Hematopoietic multipotent progenitor cell treated with erythropoietin and hydrocortisone succinate and interleukin-3 and kit ligand, for 4 days (in vitro differentiated cells): ENCODE measurements around the gene ZXDC.

ENCODE experiments used
- DNase-seq: peaks from one replicate; pipeline ENCODE4 v3.0.0-alpha.2; 2015

The ZXDC gene, protein sequence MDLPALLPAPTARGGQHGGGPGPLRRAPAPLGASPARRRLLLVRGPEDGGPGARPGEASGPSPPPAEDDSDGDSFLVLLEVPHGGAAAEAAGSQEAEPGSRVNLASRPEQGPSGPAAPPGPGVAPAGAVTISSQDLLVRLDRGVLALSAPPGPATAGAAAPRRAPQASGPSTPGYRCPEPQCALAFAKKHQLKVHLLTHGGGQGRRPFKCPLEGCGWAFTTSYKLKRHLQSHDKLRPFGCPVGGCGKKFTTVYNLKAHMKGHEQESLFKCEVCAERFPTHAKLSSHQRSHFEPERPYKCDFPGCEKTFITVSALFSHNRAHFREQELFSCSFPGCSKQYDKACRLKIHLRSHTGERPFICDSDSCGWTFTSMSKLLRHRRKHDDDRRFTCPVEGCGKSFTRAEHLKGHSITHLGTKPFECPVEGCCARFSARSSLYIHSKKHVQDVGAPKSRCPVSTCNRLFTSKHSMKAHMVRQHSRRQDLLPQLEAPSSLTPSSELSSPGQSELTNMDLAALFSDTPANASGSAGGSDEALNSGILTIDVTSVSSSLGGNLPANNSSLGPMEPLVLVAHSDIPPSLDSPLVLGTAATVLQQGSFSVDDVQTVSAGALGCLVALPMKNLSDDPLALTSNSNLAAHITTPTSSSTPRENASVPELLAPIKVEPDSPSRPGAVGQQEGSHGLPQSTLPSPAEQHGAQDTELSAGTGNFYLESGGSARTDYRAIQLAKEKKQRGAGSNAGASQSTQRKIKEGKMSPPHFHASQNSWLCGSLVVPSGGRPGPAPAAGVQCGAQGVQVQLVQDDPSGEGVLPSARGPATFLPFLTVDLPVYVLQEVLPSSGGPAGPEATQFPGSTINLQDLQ

DNA sequence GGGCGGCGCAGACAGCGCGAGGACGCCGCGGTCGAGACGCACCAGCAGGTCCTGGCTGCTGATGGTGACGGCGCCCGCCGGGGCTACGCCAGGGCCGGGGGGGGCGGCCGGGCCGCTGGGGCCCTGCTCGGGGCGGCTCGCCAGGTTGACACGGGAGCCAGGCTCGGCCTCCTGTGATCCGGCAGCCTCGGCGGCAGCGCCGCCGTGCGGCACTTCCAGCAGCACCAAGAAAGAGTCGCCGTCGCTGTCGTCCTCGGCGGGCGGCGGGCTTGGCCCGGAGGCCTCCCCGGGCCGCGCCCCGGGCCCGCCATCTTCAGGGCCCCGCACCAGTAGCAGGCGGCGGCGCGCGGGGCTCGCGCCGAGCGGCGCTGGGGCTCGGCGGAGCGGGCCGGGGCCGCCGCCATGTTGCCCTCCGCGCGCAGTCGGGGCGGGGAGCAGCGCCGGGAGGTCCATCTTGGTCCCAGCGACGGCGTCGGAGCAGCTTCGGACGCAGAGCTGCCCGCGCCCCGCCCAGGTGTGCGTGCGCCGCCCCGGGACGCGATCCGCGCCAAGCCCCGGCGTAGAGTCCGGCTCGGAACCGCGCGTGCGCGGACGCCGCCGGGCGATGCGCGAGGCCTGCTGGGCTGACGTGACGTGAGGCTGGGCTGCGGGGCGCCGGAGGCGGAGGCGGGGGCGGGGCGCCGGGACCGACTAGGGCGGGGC lies at the start of gene ZXDC:
Gene ZXDC, minus strand, starts transcription at position 479 of the 702 bp plus-strand sequence. Its CDS starts 26 bp downstream, at position 453.
- DNase-seq: peak; percentile 97

DNA sequence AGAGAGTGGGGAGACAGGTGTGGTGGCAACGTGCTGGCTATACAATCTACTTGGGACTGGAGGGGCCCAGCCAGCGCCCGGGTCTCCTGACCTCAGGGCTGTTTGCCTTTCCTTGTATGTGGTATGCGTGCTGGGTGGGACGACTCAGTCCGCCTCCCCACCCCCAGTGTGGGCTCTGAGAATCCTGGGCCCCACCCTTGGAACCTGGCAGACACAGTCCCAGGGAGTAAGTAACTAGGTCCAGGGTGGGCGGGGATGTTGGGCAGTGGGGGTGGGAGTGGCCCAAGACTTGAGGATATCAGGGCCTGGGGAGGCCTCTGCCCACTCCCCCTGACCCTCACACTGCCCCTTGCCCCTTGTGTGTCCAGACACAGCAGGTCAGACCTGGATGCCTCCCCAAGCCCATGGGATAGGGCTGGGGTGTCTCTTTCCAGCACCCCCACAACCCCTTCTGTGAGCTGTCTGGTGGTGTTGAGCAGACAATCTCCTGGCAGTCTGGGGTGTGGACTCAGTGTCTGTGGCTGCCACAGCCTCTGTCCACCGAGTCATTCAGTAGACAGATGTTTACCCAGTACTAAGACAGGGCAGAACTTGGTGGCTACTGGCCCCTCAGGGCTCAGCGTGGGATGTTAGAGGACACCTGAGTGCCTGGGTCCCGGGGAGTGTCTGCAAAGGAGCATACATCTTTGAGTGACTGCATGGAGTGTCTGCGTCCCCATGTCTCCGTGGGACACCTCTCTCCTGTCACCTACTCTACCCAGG lies 49.6 kb upstream of the ZXDC start:
- DNase-seq: no peak

DNA sequence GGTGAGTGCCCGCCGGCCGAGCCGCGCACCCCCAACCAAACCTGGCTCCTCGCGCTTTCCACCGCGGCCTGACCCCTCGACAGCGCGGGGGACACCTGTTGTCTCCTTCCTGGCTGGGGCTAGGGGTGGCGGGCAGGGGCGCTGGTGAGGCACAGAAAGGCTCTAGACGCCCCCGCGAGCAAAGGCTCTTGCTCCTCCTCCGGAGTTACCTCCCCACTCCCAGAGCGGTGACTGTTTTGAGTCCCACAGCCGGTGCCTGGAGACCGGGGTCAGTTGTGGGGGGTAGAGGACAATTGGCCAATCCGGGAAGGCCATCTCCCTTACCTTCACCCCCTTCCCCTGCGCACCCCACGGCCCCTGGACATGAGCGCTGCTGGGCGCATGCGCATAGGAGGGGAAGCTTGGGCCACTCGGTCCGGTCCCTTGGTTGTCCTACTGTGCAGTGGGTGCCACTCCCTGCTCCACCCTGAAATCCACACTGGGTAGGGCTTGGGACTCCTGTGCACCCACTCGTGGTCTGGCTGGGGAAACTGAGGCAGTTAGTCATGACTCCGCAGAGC lies 48.8 kb upstream of the ZXDC start:
- DNase-seq: peak; percentile 72

DNA sequence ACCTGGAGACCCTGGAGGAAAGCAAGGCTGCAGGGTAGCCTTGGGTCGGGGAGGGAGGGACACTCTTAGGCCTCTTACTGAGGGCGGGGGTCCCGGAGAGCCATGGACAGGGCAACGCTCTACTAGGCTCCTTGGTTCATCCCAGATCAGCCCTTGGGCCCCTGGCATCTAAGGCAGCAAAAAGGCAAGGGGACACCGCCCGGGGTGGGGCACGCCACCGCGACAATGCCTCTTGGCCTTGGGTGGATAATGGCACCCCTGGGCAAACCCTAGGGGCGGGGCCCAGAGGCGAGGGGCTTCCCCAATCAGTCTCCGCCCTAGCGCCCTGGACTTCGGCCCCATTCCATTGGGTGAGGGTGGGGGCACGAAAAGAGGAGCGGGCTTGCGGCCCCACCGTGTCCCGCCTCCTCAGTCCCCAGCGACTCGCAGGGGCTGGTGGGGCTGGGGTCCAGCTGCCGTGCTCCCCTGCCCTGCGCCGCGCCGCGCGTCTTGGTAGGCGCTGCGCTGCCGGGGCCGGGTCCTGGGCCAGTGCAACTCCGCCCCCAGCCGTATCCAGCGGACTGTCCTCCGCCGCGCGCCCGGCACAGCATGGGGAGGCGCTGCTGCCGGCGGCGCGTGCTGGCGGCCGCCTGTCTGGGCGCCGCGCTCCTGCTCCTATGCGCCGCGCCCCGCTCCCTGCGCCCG lies 48.2 kb upstream of the ZXDC start, which contains the start of gene CHST13:
Gene CHST13, plus strand, starts transcription at position 411 of the 684 bp plus-strand sequence. Its CDS starts 178 bp downstream, at position 589.
- DNase-seq: peak; percentile 87

DNA sequence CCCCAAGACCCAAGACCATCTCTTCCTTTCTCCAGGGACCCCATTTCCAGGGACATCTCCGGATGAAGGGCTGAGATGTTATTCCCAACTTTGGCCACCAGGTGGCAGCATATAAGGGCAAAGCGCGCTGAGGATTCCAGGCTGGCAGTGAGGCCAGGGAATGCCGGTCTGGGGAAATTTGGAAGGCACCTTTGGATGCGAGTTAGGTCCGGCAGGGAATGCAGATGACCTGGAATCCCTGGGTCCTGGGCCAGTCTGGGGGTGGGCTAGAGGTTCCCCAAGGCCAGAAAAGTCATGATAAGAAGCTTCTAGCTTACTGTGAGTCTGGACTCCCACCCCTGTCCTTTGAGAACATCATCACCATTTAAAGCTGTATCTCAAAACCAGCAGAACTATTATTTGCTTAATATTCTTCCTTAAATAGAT lies 46.7 kb upstream of the ZXDC start:
- peak; percentile 67 for DNase-seq

DNA sequence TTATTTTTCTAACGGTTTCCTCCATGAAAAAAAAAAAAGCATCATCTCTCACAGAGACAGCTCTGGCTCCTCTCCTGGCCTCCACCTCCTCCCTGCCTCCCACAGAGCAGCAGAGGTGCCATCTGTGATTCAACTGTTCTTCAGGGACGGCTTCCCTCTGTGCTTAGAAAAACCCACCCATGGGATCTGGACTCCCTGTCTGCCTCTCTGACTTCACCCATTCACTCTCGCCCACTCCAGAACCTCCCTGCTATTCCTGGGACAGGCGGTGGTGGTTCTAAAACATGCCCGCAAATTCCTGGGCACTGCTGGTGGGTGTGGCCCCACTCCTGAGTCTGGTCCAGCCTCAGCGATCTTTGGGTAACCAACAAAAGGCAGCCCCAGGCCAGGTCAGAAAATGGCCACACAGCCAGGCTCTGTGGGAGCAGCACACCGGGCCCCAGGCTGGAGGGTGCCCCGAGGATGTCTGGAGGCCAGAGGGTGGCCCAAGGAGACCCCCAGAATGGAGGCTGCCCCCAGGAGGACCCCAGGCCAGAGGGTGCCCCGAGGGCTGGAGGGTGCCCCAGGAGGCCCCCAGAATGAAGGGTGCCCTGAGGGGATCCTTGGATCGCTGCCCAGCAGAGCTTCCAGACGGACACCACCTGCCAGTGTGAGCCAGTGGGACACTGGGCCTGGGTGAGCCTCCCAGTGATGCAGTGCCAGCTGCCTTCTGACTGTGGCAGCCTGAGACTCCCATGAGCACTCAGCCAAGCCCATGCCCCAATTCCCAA lies 45.6 kb upstream of the ZXDC start:
- DNase-seq: no peak

DNA sequence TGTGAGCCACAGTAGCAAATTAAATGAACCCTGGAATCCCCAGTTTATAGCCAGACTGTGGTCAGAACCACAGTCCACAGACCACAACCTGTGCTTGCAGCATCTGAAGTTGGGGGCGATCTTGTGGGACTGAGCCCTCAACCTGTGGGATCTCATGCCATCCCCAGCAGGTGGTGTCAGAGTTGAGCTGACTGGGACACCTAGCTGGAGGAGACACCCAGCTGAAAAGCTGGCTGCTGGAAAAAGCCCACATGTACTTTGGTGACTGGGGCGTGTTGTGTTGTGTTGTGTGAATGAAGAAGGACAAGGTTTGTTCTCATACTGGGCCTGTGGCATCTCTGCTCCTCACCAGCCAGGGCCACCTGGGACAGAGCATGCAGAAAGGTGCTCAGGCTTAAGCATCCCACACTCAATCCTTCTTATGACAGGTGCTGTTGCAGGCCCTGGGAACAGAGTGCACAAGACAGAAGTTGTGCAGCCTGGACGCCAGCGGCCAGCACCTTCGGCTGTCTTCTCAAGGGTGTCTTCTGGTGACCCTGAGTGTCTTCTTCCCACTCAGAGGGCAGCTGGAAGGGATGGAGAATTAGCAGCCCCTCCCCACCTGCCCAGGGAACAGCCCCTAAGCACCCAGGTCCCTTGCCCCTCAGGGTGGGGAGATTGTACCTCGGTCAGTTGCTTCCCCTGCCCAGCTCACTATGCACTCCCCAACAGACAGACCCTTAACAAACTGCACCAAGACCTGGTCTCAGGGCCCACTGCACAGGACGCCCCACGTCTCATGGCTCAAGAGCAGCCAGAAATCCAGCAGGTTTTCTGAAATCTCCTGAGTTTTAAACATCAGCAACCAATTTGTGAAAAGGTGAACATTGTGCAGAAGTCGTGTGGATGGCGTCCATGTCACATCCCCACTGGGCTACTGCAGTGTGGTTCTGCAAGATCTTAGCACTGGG lies 44.1 kb upstream of the ZXDC start:
- no peak for DNase-seq

DNA sequence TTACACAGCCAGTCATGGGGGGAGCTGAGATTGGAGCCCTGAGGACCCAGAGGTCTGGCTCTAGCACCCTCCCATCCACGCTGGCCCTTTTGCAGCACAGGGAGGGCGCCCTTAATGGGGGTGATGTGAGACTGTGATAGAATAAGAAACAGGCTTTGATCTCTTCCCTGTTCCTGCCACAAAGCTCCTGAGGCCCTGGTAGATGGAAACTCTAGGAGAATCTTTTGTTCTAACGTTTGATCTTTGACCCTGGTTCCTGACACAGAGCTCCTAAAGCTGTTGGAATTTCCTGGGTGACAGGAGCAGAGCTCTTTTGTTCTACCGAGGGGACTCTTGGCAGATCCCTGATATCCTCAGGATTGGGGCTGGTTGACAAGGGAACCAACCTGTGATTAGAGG lies 43.1 kb upstream of the ZXDC start:
- DNase-seq: no peak

DNA sequence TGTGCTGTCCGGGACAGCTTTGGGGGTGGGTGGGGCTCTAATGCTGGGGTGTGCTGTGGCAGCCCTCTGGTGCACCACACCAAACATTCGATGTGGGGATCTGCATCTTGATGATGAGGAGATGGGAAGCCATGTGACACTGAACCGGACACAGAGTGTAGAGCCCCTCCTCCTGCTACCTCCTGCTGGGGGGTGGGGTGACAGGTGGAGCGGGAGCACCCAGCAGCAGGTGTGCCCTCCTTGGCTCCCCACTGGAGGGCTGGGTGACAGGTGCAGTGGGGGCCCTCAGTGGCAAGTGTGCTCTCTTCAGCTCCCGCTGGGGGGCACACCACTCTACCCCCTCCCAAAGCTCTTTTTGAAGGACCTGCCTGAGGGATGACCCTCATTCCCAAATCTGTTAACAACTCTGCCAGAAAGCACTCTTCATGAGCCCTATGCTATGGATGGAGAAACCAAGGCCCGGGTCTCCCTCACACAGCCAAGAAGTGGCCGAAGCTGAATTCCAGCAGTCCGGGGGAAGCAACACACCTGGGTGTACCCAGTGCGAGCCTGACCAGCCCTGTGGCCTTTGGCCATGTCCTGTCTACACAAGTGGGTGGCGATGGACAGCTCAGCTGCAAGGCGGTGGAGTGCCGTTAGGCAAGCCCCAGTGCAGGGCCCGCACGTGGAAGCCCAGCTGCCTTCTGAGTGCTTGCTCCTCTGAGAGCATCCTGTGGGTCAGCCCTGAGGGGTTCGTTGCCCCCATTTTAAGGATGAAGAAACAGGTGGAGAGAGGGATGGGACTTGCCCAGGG lies 42.5 kb upstream of the ZXDC start:
- DNase-seq: no peak

DNA sequence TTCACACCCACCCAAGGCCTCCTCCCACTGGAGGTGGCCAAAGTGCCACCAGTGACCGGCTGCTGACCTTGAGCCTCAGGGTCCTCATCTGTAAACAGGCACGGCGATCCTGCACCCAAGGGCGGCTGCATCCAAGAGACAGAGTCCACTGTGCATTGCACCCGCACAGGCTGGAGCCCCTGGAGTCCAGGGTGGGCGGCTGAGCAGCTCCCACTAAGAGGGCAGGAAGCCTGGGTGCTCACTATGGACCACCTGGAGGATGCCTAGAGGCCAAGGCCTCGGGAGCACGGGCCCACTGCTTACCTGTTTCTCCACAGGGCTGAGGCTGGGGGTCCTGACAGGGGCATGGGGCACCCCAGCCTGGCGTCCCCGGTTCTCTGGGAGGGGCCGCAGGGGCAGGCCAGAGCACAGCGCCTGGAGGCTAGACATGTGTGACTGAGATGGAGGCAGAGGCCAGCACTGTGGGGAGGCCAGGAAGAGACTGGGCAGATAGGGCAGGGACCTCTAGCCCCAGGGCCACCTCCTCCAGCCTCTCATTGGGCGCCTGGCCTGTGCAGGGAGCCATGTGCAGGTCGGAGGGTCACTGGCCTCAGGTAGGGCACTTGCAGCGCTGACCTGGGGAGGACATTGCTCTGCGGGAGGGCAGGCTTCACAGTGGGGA lies 41.7 kb upstream of the ZXDC start, which contains the start of gene UROC1:
Gene UROC1, minus strand, starts transcription at position 483 of the 661 bp plus-strand sequence. Its CDS starts 54 bp downstream, at position 429.
- no peak for DNase-seq

DNA sequence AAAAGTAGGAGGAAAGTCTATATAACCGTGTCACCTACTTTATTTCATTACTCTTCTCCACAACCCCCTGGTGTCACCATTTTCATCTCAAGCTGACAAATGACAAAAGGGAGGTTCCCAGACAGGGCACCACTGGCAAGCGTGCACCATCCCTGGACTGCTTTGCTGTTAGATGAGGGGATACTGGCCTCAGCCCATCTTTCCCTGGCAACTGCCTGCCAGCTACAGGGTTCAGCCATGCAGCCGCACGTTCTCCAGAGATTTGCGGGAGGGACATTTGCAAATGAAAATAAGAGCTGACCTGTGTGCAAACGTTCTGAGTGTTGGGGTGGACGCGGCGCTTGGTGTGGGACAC lies 41.2 kb upstream of the ZXDC start:
- DNase-seq: no peak

DNA sequence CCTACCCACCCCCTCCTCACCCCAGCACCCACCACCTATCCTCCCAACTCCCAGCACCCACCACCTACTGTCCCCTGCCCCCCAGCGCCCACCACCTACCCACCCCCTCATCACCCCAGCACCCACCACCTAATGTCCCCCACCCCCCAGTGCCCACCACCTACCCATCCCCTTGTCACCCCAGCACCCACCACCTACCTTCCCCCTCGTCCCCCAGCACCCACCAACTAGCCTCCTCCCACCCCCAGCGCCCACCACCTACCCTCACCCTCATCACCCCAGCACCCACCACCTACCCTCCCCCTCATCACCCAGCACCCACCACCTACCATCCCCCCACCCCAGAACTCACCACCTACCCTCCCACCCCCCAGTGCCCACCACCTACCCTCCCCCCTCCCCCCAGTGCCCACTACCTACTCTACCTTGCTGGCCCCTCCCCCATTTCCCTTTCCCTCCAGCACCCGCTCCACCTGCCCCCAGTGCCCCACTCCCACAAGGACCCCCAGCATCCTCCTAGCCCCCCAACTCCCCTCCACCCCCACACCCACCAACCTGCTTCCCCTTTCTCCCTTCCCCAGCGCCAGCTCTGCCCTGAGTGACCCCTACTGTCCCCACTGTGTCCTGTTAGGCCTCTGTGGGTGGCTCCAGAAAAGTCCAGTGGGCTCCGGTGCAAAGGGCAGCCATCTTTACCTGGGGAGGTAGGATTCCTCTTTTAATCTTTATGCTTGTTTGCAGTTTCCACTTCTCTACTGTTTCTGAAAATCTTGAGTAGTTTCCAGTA lies 40.7 kb upstream of the ZXDC start:
- DNase-seq: no peak

DNA sequence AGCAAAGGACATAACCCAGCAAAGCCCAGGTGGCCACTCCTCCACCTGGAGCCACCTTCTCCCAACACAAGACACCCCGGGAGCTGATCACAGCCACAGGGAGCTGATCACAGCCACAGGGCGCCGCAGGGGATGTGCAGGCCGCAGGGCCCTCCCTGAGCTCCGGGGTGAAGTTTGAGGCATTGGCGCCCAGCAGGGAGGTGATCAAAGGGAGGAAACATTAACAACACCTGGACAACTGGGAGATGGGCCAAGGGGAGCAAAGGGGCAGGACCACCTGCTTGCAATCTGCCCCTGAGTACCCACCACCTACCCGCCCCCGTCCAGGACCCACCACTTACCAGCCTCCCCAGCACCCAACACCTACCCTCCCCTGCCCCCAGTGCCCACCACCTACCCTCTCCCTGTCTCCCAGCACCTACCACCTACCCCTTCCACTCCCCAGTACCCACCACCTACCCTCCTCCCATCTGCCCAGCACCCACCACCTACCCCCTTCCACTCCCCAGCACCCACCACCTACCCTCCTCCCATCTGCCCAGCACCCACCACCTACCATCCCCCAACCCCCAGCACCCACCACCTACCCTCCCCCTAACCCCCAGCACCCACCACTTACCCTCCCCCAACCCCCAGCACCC lies 39.5 kb upstream of the ZXDC start:
- DNase-seq: no peak

DNA sequence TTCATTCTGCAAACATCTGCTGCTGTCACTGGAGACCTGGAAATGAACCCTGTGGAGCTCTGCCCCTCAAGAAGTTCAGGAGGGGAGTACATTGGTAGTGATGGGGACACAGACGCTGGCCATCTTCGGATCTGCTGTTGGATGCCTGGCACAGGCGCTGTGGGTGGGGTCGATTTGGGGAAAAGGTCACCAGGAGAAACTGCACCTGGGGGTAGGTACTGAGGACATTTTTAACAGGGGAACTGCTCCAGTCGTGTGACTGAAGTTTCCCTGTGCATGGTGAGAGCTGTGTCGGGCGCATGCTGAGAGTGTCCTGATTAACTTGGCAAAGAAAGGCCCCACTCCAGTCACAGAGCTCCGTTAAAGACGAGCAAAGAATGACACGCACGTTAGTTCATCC lies 38.5 kb upstream of the ZXDC start:
- DNase-seq: no peak

DNA sequence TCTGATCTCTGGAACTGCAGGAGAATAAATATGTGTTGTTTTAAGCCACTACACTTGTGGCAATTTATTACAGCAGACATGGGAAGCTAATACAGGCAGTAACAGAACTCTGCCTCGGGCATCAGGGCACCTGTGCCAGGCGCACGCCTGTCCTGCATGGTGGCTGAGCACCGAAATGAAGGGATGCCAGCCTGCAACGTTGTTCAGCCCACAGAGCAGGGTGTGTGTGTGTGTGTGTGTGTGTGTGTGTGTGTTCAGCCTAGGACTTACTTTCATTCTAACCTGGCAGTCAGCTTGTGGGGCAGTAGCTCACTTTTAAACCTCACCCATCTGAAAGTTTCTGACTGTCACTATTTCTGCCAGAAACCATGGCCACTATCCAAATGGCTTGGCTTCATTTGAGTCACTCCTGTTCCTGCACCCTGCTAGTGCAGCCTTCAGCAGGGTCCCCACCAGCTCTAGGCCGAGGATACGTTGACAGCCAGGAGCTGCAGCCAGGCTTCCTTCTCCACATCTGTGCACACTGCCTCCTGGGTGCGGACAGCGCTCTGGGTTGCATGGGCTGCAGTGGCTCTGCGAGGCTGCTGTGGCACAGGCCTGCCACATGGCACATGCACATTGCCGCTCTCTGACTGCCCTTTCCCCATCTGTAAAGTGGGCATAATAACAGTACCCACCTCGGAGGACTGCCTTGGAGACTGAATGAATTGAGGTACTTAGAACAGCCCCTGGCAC lies 37.4 kb upstream of the ZXDC start:
- no peak for DNase-seq

DNA sequence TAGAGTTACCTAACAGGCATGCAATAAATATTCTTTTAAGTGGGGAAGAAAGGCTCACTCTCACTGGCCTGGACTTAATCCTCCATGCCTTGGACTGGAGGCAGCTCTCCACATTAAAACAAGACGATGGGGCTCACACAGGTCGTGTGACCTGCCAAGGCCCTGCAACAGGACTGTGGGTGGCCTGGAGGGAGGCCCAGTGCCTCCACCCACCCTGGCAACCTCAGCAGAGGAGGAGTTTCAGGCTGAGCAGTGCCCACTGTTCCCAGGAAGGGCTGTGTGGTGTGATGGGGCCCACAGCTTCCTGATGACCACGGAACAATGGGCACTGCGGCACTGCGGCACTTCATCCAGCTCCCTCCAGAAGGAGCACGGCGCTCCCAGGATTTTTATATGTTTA lies 36.3 kb upstream of the ZXDC start:
- DNase-seq: no peak
